ENCODE measurements around the gene DUS2. TPM values are rescaled to one million over a fixed set of nuclear protein-coding genes. Genes with fewer than 3 reads are reported as not detected.

Gene DUS2
- total and polyA plus RNA-seq, 9 of the 15 experiments (the other 6 are each of a cell fraction or from before 2014, with no cell fraction given) = 5.8 to 22.5 (median 20.6) TPM

- TF ChIP-seq ZFP1 (CRISPR knock-in tag; IDR thresholded peaks at IDR 0.05) (0 out of 2 replicates have a peak, but pooled peaks have one; percentile 18), ZNF830 (CRISPR knock-in tag; IDR thresholded peaks at IDR 0.05) (0 out of 2 replicates have a peak, but pooled peaks have one; percentile 56), CREBBP (IDR thresholded peaks at IDR 0.05; ENCODE audit: low read depth, low read length) (no peak), ZFP36 (IDR thresholded peaks at IDR 0.05; ENCODE audit: low read depth, low read length, partially characterized antibody) (no peak), ZNF407 (IDR thresholded peaks at IDR 0.05; ENCODE audit: low read depth) (no peak), ZNF583 (CRISPR knock-in tag; IDR thresholded peaks at IDR 0.05) (0 out of 2 replicates have a peak, but pooled peaks have one; percentile 73), GABPB2 (CRISPR knock-in tag; conservative IDR thresholded peaks at IDR 0.05) (no peak), FOXA3 (CRISPR knock-in tag; conservative IDR thresholded peaks at IDR 0.05 in 1 of 2, IDR thresholded peaks at IDR 0.05 in 1 of 2) (peak; percentile 9 to 54; a peak in 2 of 4 replicates), CTCFL (IDR thresholded peaks at IDR 0.05; ENCODE audit: borderline replicate concordance, insufficient read depth, low read depth, low read length, poor library complexity, severe bottlenecking) (peak; percentile 50), ELF4 (CRISPR knock-in tag; IDR thresholded peaks at IDR 0.05) (no peak), RREB1 (CRISPR knock-in tag; IDR thresholded peaks at IDR 0.05) (peak; percentile 67; the same call in 1 of the 2 replicates)
Measured at GRCh38 chr16:68083861-68084503, 60.9 kb downstream of the DUS2 start (continued).
